Measurements from ENCODE around the gene FBRSL1. TPM values are rescaled to one million over a fixed set of nuclear protein-coding genes. Genes with fewer than 3 reads are reported as not detected.

The FBRSL1 gene
- total and polyA plus RNA-seq, 11 donors: 23.0 to 88.2 (median 40.0) TPM

- TF ChIP-seq CTCF (IDR thresholded peaks at IDR 0.05): no peak
- no peak for TF ChIP-seq POLR2A (IDR thresholded peaks at IDR 0.05)
- Histone ChIP-seq H3K36me3 (no peaks in the 10 kb centered on the region), H3K4me3 (no peak overlapping the region), H3K9me3 (no peaks in the 10 kb centered on the region), H3K27me3 (peaks cover 0 to 72% (median 16%) of the 10 kb centered on the region in 9 donors), H3K4me1 (peaks cover 0 to 3% (median 0%) of the 10 kb centered on the region in 12 donors), H3K27ac (no peak overlapping the region)
- intact Hi-C loops (cut with DNase I): no loop called here
- DNase-seq (no peak), ATAC-seq (no peak)
- 77 to 80% (median 79%) methylated on average over 21 to 22 of the region's 22 CpGs for WGBS, 4 donors
Measured at GRCh38 chr12:132449565-132450417, 40.2 kb upstream of the FBRSL1 start.

GRCh38 chr12:132450418-132451171, 39.4 kb upstream of the FBRSL1 start:
- no peak overlapping the region for H3K27ac ChIP-seq
- no peak for TF ChIP-seq POLR2A (IDR thresholded peaks at IDR 0.05)
- TF ChIP-seq CTCF (IDR thresholded peaks at IDR 0.05): no peak
- no peak overlapping the region for H3K4me3 ChIP-seq
- ATAC-seq (no peak), DNase-seq (peak in 1 of 5 donors; percentile 45)
- peaks cover 0 to 67% (median 16%) of the 10 kb centered on the region in 9 donors for H3K27me3 ChIP-seq
- no peaks in the 10 kb centered on the region for H3K9me3 ChIP-seq
- WGBS, 4 donors: 59 to 66% (median 62%) methylated on average over 13 to 22 of the region's 22 CpGs
- H3K4me1 ChIP-seq: no peaks in the 10 kb centered on the region
- intact Hi-C loops (cut with DNase I): no loop called here
- no peaks in the 10 kb centered on the region for H3K36me3 ChIP-seq

GRCh38 chr12:132451172-132451835, 38.6 kb upstream of the FBRSL1 start:
- peaks cover 0 to 62% (median 16%) of the 10 kb centered on the region in 9 donors for H3K27me3 ChIP-seq
- 59 to 71% (median 64%) methylated on average over 27 to 35 of the region's 35 CpGs for WGBS, 4 donors

More at GRCh38 chr12:132451172-132451835, 38.6 kb upstream of the FBRSL1 start:
- Histone ChIP-seq H3K27ac (no peak overlapping the region), H3K9me3 (no peaks in the 10 kb centered on the region), H3K4me1 (no peaks in the 10 kb centered on the region), H3K36me3 (no peaks in the 10 kb centered on the region), H3K4me3 (no peak overlapping the region)
- DNase-seq (peak in 1 of 5 donors; percentile 42), ATAC-seq (no peak)
- TF ChIP-seq CTCF (IDR thresholded peaks at IDR 0.05) (no peak), POLR2A (IDR thresholded peaks at IDR 0.05) (no peak)
- intact Hi-C loops (cut with DNase I): no loop called here

Data from heart left ventricle (tissue), 16 donors.